ENCODE results near the gene EXOSC5.

Gene EXOSC5

GRCh38 chr19:41412953-41413352, 15.8 kb upstream of the EXOSC5 start:
- Histone ChIP-seq H3K4me3 (ENCODE audit: low read depth in 1 of 2, low read length in 2 of 2) (no peak overlapping the region), H3K36me3 (ENCODE audit: insufficient read depth, low read length) (peaks cover 39% of the 10 kb centered on the region), H3K4me2 (ENCODE audit: insufficient read depth, low read length) (no peak overlapping the region), H3K27ac (ENCODE audit: low read length) (no peak overlapping the region), H3K9me3 (ENCODE audit: insufficient read depth, low read length, severe bottlenecking) (no peaks in the 10 kb centered on the region), H3K79me2 (ENCODE audit: insufficient read depth, low read length) (no peaks in the 10 kb centered on the region), H4K20me1 (ENCODE audit: insufficient read depth, low read length) (no peaks in the 10 kb centered on the region), H3K9ac (ENCODE audit: low read depth, low read length) (no peak overlapping the region), H3K27me3 (ENCODE audit: insufficient read depth, low read length, poor library complexity) (no peaks in the 10 kb centered on the region), H3K4me1 (ENCODE audit: insufficient read depth, low read length) (no peaks in the 10 kb centered on the region), H2AFZ (ENCODE audit: low read depth, low read length) (no peak overlapping the region)
- no peak for TF ChIP-seq EZH2 (IDR thresholded peaks at IDR 0.05; ENCODE audit: borderline replicate concordance, low read depth, low read length, severe bottlenecking)
- TF ChIP-seq CTCF (IDR thresholded peaks at IDR 0.05; ENCODE audit: borderline replicate concordance, extremely low read depth, low read length, poor library complexity, severe bottlenecking): no peak
- DNase-seq (no peak), ATAC-seq (ENCODE audit: insufficient read depth, low read depth) (no peak)

- Histone ChIP-seq H2AFZ (ENCODE audit: low read depth, low read length) (no peak overlapping the region), H3K4me3 (ENCODE audit: low read depth in 1 of 2, low read length in 2 of 2) (no peak overlapping the region), H3K4me1 (ENCODE audit: insufficient read depth, low read length) (no peaks in the 10 kb centered on the region), H3K9ac (ENCODE audit: low read depth, low read length) (no peak overlapping the region), H3K9me3 (ENCODE audit: insufficient read depth, low read length, severe bottlenecking) (no peaks in the 10 kb centered on the region), H3K27me3 (ENCODE audit: insufficient read depth, low read length, poor library complexity) (no peaks in the 10 kb centered on the region), H4K20me1 (ENCODE audit: insufficient read depth, low read length) (no peaks in the 10 kb centered on the region), H3K27ac (ENCODE audit: low read length) (no peak overlapping the region), H3K4me2 (ENCODE audit: insufficient read depth, low read length) (no peak overlapping the region), H3K36me3 (ENCODE audit: insufficient read depth, low read length) (peaks cover 35% of the 10 kb centered on the region), H3K79me2 (ENCODE audit: insufficient read depth, low read length) (no peaks in the 10 kb centered on the region)
- ATAC-seq (ENCODE audit: insufficient read depth, low read depth): no peak
- TF ChIP-seq EZH2 (IDR thresholded peaks at IDR 0.05; ENCODE audit: borderline replicate concordance, low read depth, low read length, severe bottlenecking) (no peak), CTCF (IDR thresholded peaks at IDR 0.05; ENCODE audit: borderline replicate concordance, extremely low read depth, low read length, poor library complexity, severe bottlenecking) (no peak)
- no peak for DNase-seq
Observed at GRCh38 chr19:41411968-41412265, 14.8 kb upstream of the EXOSC5 start.

- no peak overlapping the region for H3K27ac ChIP-seq (ENCODE audit: low read length)
- no peaks in the 10 kb centered on the region for H3K9me3 ChIP-seq (ENCODE audit: insufficient read depth, low read length, severe bottlenecking)
- TF ChIP-seq CTCF (IDR thresholded peaks at IDR 0.05; ENCODE audit: borderline replicate concordance, extremely low read depth, low read length, poor library complexity, severe bottlenecking) (no peak), EZH2 (IDR thresholded peaks at IDR 0.05; ENCODE audit: borderline replicate concordance, low read depth, low read length, severe bottlenecking) (no peak)
- no peak overlapping the region for H3K4me2 ChIP-seq (ENCODE audit: insufficient read depth, low read length)
- H4K20me1 ChIP-seq (ENCODE audit: insufficient read depth, low read length): no peaks in the 10 kb centered on the region
- H3K79me2 ChIP-seq (ENCODE audit: insufficient read depth, low read length): no peaks in the 10 kb centered on the region
- H2AFZ ChIP-seq (ENCODE audit: low read depth, low read length): no peak overlapping the region
- no peaks in the 10 kb centered on the region for H3K27me3 ChIP-seq (ENCODE audit: insufficient read depth, low read length, poor library complexity)
- H3K4me3 ChIP-seq (ENCODE audit: low read depth in 1 of 2, low read length in 2 of 2): no peak overlapping the region
- no peaks in the 10 kb centered on the region for H3K4me1 ChIP-seq (ENCODE audit: insufficient read depth, low read length)
- peaks cover 35% of the 10 kb centered on the region for H3K36me3 ChIP-seq (ENCODE audit: insufficient read depth, low read length)
- no peak overlapping the region for H3K9ac ChIP-seq (ENCODE audit: low read depth, low read length)
- ATAC-seq (ENCODE audit: insufficient read depth, low read depth): no peak
- DNase-seq: no peak
Observed at GRCh38 chr19:41411100-41411967, 14.2 kb upstream of the EXOSC5 start.
